CD4-positive, alpha-beta T cell treated with Interleukin-15 for 1 hour (primary cell): Measurements from ENCODE around the gene JMJD7.

Experiments
- DNase-seq: peaks from one replicate; pipeline ENCODE4 v3.0.0-alpha.2; 2020

The JMJD7 gene

GRCh38 chr15:41869770-41870688 is 42.1 kb downstream of the JMJD7 start:
- no peak for DNase-seq

DNA sequence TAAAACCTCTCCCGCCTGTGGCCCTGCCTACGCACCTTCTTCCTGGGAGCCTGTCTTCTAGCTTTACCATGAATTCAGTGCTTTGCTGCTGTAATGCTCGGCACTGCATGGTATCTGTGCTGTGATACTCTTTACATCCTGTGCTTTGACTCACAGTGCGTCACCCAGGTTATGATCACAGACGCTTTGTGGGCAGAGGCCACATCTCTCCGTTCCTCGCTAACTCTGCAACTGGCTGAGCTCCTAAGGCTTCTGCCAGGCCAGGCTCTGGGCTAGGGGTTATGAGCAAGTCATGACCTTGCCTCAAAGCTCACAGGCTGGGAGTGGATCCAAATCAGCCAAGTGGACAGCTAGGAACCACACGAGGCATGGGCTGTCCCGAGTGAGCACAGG is 42.8 kb downstream of the JMJD7 start:
- peak; percentile 63 for DNase-seq

- no peak for DNase-seq
These were observed 43.4 kb downstream of the JMJD7 start for GRCh38 chr15:41871175-41871905.

GRCh38 chr15:41872166-41872747 is 44.4 kb downstream of the JMJD7 start:
- no peak for DNase-seq

- DNase-seq = no peak
These were observed 45.8 kb downstream of the JMJD7 start for GRCh38 chr15:41873711-41874110.

DNA sequence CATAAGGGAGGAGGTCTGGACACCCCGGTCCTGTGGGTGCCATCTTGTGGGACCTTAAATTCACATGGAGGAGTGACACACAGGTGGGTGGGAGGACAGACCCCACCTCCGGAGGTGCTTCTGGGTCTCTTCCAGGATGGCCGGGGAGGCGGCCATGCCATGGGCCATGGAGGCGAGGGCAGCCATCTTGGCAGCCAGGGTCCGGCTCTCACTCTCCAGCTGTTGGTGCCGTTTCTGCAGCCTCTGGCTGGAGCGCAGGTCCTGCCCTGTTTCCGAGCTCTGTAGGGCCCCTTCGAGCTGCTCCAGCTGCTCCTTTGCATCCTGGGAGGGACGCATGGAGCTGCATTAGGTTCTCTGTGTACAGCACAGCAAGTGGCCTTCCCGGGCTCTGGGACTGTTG is 46.8 kb downstream of the JMJD7 start:
- no peak for DNase-seq

GRCh38 chr15:41876007-41876406 is 48.1 kb downstream of the JMJD7 start:
- no peak for DNase-seq

DNA sequence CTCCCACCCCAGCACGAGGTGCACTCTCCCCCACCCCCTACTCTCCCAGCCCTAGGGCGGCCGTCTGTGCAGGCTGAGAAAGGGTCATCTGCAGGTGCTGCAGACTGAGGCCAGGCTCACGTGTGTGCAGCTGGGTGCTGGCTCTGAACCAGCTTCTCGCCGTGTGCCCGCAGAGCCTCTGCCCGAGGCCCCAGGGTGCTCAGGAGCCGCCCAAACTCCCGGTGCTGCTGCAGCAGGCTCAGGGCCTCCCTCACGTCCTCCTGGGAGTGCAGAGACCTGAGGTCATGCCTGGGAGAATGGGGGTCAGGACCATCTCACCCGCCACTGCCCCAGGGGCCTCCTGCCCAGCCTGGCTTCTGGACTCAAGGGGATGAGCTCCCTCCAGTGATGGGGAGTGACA is 48.8 kb downstream of the JMJD7 start:
- DNase-seq = no peak

- DNase-seq = no peak
These were observed 49.9 kb downstream of the JMJD7 start for GRCh38 chr15:41877631-41878354.

DNA sequence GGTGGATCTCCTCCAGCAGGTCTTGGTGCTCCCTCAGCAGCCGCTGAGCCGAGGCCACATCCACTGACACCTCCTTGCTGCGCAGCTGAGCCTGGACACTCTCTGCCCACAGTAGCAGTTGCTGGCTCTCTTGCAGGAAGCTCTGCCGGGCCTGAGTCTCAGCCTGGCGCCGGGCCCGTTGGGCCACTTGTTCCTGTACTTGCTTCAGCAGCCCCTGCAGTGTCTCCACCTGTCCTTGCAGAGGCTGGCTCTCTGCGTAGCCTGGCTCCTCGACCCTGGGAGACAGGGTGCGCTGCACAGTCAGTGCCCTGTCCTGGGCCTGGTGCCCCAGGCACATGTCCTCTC is 50.4 kb downstream of the JMJD7 start:
- DNase-seq = no peak

- DNase-seq = no peak
These were observed 51.5 kb downstream of the JMJD7 start for GRCh38 chr15:41879321-41879845.

- DNase-seq = no peak
These were observed 52.4 kb downstream of the JMJD7 start for GRCh38 chr15:41880156-41880877.

DNA sequence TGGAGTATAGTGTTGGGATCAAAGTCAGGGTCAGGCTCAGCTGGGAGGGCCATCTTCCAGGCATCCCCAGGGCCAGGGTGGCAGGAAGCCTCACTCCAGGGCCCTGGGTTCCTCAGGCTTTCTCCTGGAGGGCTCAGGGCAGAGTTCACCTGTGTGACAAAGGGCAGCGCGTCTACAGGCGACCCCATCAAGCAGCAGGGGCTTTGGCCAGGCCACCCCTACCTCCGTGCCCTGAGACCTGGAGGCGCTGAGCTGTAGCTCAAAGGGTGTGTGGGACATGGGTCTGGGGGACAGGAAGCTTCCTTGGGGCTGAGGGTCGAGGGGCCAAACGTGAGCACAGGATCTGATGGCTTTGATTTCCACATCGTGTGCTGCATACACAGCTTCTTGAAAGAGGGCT is 53.2 kb downstream of the JMJD7 start:
- no peak for DNase-seq

- no peak for DNase-seq
These were observed 53.6 kb downstream of the JMJD7 start for GRCh38 chr15:41881550-41881919.

DNA sequence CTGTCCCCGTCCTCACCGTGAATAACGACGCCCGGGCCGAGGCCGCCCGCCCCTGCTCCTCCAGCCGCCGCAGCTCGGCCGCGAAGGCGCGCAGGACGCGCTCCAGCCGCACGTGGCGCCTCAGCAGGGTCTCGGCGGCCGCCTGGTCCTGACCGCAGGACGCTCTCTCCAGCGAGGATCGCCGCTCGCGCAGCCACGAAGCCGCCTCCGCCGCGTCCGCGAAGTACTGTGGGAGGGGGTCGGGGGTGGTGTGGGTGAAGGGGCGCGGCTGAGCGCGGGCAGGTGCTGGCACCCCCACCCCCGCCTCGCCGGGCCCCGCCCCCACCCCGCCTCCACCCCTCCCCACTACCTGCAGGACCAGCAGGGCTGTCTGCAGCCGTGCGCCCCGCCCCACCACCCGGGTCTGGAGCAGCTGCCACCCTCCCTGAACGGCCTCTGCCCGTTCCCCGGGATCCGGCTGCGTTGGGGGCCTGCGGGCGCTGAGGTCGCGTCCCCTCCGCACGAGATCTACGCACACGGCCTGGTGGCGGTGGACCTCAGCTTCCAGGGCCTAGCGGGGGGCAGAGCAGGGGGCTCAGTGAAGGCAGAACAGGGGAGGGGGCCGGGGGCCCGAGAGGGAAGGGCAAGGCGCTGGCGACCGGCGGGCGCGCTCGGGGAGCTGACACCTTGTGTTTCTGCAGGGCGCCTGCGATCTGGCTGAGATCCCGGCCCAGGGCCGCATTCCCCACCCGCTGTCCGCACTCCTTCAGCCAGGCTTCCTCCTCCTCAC is 54.2 kb downstream of the JMJD7 start:
- no peak for DNase-seq

DNA sequence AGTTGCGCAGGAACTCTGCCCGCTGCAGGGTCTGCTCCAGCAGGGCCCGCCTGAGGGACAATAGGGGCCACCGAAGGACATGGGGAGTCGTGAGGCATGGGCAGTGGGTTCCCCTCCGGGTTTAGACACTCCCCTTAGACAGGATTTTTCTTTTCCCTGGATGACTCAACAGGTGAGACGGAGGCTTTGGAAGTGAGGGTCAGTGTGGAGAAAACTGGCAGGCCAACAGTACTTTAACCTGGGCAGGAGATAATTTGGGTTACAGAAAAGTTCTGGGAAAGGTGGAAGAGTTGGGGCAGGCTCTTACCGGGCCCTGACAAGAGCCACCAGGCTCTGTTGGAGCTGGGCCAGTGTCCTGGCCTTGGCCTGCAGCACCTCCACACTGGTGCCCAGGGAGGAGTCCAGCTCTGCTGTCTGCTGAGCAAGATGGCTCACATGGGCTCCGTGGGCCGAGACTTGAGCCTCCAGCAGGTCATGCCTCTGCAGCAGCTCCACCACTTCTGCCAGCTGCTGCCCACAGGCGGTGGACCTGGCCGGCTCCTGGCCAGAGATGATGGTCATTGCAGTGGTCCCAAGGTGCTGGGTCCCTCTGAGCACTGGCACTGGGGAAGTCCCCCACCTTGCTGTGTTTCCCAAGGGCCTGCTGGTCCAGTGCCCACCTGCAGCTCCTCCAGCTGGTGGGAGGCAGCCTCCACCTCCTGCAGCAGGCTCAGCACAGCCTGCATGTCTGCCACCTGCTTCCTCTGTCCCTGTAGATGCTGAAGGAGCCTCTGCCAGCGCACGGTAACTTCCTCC is 55.0 kb downstream of the JMJD7 start:
- DNase-seq = no peak

- no peak for DNase-seq
These were observed 55.6 kb downstream of the JMJD7 start for GRCh38 chr15:41883484-41883825.

GRCh38 chr15:41884458-41884857 is 56.6 kb downstream of the JMJD7 start:
- no peak for DNase-seq

- DNase-seq = no peak
These were observed 57.4 kb downstream of the JMJD7 start for GRCh38 chr15:41885321-41885720.

DNA sequence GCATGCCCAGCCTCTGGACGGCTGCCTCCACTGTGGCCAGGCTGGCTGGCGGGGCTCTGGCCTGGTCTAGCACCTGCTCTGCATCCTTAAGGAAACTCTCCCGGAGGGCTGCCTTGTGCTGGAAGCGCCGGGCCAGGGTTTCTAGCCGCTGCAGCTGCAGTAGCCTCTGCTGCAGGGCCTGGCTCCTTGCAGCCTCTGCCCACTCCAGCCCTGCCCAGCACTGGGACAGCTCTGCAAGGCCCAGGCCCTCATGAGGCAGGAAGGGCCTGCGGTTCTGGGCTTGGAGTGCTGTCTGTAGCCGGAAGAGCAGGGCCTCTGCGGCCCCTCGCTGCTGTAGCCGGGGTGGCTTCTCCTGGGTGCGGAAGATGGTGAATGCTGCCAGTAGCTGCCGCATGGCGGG is 57.9 kb downstream of the JMJD7 start:
- DNase-seq = no peak

GRCh38 chr15:41886741-41887140 is 58.8 kb downstream of the JMJD7 start:
- no peak for DNase-seq
